Loucy (cell line): ENCODE measurements around the gene PPP1CA.

ENCODE experiments used
- CTCF ChIP-seq: fragments of 200-600 bp; sonication (generic); conservative IDR thresholded peaks from 2 replicates; pipeline ENCODE4 v1.5.1; 2014; ENCODE audit warnings: mild to moderate bottlenecking, antibody characterized with exemption, low read length
- EZH2phosphoT487 ChIP-seq: fragments of 200-600 bp; IDR thresholded peaks from 2 replicates; pipeline ENCODE4 v1.6.1; 2018; ENCODE audit warnings: antibody characterized with exemption, mild to moderate bottlenecking, moderate library complexity, borderline replicate concordance

GRCh38 chr11:67349036-67349435 lies 52.6 kb downstream of the PPP1CA start:
- no peak for TF ChIP-seq CTCF
- TF ChIP-seq EZH2phosphoT487: no peak
